Adrenal gland (tissue), 12 donors: Measurements from ENCODE around the gene PRPF4. TPM values are rescaled to one million over a fixed set of nuclear protein-coding genes. Genes with fewer than 3 reads are reported as not detected.
A peak's percentile ranks its signal among the peaks of the same experiment; 100 is the strongest.

Experiments
- DNase-seq, 7 donors: peaks; one replicate each; pipeline ENCODE4 v3.0.0-alpha.2; 2019 to 2020
- H3K27ac ChIP-seq, 5 donors: fragments of 200-600 bp; sonication (generic) in 4 of 5; 1 replicate in 3 of 5; 2 replicates in 2 of 5; pipeline versions ENCODE4 v1.5.1 to v1.8.0; 2016 to 2020; ENCODE audit warnings: mild to moderate bottlenecking in 1 of 5
- H3K27me3 ChIP-seq: fragments of 200-600 bp; 2 replicates; pipeline ENCODE4 v1.8.0; 2021
- H3K36me3 ChIP-seq, 2 donors: fragments of 200-600 bp; replicated peaks in 1 of 2; 1 replicate in 1 of 2; 2 replicates in 1 of 2; pipeline versions ENCODE4 v1.5.1 to v1.8.0; 2018 to 2022
- H3K4me1 ChIP-seq, 2 donors: fragments of 200-600 bp; replicated peaks in 1 of 2; 1 replicate in 1 of 2; 2 replicates in 1 of 2; pipeline versions ENCODE4 v1.5.1 to v1.8.0; 2018 to 2021
- H3K4me3 ChIP-seq, 4 donors: fragments of 200-600 bp; sonication (generic) in 3 of 4; one replicate each; pipeline ENCODE4 v1.5.1; 2016 to 2018
- H3K9me3 ChIP-seq, 3 donors: fragments of 200-600 bp; sonication (generic) in 1 of 3; replicated peaks in 1 of 3; 1 replicate in 2 of 3; 2 replicates in 1 of 3; pipeline versions ENCODE4 v1.5.1 to v1.8.0; 2016 to 2021
- POLR2A ChIP-seq, 2 donors: fragments of 450-650 bp; IDR thresholded peaks; one replicate each; pipeline ENCODE4 v1.6.1; 2017; ENCODE audit warnings: antibody characterized with exemption in 2 of 2, mild to moderate bottlenecking in 2 of 2, moderate library complexity in 1 of 2
- WGBS, 4 donors: extraction: QIAGEN DNeasy Blood & Tissue Kit in 2 of 4; methylation state at CpG; one replicate each; pipeline versions ENCODE4 v1.1.5 to v1.1.7; 2013 to 2017; 5-methylcytosine and 5-hydroxymethylcytosine counted together
- intact Hi-C, 2 donors: fragments of 100-400 bp; cut with DNase I; formaldehyde crosslinking; loops; one replicate each; pipeline versions ENCODE4 v1.14.1 to v1.15.0; 2022 to 2023
- polyA plus RNA-seq, 3 donors: library from polyadenylated mRNA; stranded (reverse); fragments of 200-250 nt in 2 of 3; fragments of 350-450 nt in 1 of 3; fragmentation: Illumina TruSeq in 1 of 3; extraction: RNeasy Lipid Tissue Mini Kit (QIAGEN cat#74804) in 1 of 3; gene quantifications; one replicate each; pipeline ENCODE4 v1.2.3, GENCODE V29; 2013 to 2014
- total RNA-seq, 9 donors: library from RNA; depleted of rRNA in 4 of 9; stranded (reverse); fragments of >200 nt in 4 of 9; fragments of 120-200 nt in 1 of 9; fragmentation: NEBNext Ultra II Directional in 1 of 9; extraction: Animal tissue kit (Norgen Biotek cat#: 25700) in 1 of 9; gene quantifications; one replicate each; pipeline versions ENCODE4 v1.1.0 to v1.2.4, GENCODE V29; 2013 to 2023
- TF ChIP-seq, protein P1 (sequence below), 6 experiments: fragments of 450-650 bp in 4 of 6; fragments of 200-600 bp in 2 of 6; sonication (generic) in 1 of 6; IDR thresholded peaks; 1 replicate in 5 of 6; 2 replicates in 1 of 6; pipeline versions ENCODE4 v1.5.1 to v1.8.0; 2016 to 2021; ENCODE audit warnings: antibody characterized with exemption in 6 of 6, mild to moderate bottlenecking in 2 of 6, moderate library complexity in 1 of 6
- donor health status: healthy with polysubstance abuse.
- donor health status: Bipolar disorder and iron deficiency.
- donor health status: DM: yes; HTN: yes; CAD: no.
- donor health status: DM: no; HTN: no; CAD: no.
- donor health status: DM: no; HTN: no; CAD: no.
- donor health status: DM: yes; HTN: yes; CAD: no.

The PRPF4 gene
- total and polyA plus RNA-seq, 12 donors: 9.6 to 46.3 (median 22.7) TPM

DNA sequence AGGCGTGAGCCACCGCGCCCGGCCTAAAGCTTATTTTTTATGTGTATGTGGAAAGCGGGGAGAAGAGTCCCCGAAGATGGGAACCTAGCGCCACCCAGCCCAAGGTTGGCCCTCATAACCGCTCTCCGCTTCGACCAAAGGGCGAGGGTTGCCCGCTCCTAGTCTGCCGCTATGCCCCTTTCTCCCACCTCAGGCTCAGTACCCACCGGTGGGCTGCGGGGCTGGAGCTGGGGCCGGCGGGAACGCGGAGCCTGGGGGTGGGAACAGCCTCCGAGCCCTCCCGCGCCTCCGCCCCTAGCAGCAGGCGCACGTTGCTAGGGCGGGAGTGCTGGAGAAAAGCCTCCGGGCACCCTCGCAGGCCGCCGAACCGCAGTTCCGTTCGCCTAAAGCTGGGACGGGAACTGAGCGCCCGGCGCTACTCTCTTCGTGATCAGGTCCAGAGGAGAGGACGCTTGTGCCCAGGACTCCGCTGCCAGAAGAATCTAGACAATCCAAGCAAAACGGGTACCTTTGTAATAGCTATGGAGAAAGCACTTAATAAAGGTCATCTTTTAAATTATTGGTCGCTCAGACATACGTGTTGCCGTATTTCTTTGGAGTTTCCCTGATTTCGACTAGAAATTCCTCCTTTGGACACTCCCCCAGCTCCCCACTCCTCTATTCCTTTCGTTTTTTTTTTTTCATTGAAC, 64.7 kb downstream of the PRPF4 start, which contains the start of gene WDR31:
WDR31 (minus strand) TSS at position 265 of the 689 bp plus-strand sequence. CDS start 8,253 bp downstream, outside the sequence.
- peak; percentile 20 to 60 for TF ChIP-seq POLR2A (IDR thresholded peaks at IDR 0.05)
- TF ChIP-seq, protein P1, sequence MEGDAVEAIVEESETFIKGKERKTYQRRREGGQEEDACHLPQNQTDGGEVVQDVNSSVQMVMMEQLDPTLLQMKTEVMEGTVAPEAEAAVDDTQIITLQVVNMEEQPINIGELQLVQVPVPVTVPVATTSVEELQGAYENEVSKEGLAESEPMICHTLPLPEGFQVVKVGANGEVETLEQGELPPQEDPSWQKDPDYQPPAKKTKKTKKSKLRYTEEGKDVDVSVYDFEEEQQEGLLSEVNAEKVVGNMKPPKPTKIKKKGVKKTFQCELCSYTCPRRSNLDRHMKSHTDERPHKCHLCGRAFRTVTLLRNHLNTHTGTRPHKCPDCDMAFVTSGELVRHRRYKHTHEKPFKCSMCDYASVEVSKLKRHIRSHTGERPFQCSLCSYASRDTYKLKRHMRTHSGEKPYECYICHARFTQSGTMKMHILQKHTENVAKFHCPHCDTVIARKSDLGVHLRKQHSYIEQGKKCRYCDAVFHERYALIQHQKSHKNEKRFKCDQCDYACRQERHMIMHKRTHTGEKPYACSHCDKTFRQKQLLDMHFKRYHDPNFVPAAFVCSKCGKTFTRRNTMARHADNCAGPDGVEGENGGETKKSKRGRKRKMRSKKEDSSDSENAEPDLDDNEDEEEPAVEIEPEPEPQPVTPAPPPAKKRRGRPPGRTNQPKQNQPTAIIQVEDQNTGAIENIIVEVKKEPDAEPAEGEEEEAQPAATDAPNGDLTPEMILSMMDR (IDR thresholded peaks at IDR 0.05): no peak
- intact Hi-C loops: no loop called here
- peak; percentile 84 to 94 (median 88) for DNase-seq
- no peaks in the 10 kb centered on the region for H3K36me3 ChIP-seq
- H3K27me3 ChIP-seq: no peaks in the 10 kb centered on the region
- whole genome bisulfite sequencing, 4 donors: 0 to 1% (median 0%) methylated on average over 10 to 46 of the region's 46 CpGs
- H3K27ac ChIP-seq: peak within 1 kb of the TSS in 4 of 5 donors; percentile 16 to 75 (median 66)
- peak within 1 kb of the TSS; percentile 32 to 84 (median 80) for H3K4me3 ChIP-seq
- no peaks in the 10 kb centered on the region for H3K9me3 ChIP-seq
- peaks cover 6 to 18% of the 10 kb centered on the region in 2 donors for H3K4me1 ChIP-seq

GRCh38 chr9:113341712-113342410, 66.4 kb downstream of the PRPF4 start:
- H3K9me3 ChIP-seq: no peaks in the 10 kb centered on the region
- no peaks in the 10 kb centered on the region for H3K36me3 ChIP-seq
- H3K27me3 ChIP-seq: no peaks in the 10 kb centered on the region
- peaks cover 6 to 18% of the 10 kb centered on the region in 2 donors for H3K4me1 ChIP-seq
- H3K27ac ChIP-seq: no peak overlapping the region
- peak in 2 of 7 donors; percentile 46 to 56 for DNase-seq
- TF ChIP-seq POLR2A (IDR thresholded peaks at IDR 0.05): no peak
- TF ChIP-seq, protein P1 (IDR thresholded peaks at IDR 0.05): no peak
- intact Hi-C loops: no loop called here
- no peak overlapping the region for H3K4me3 ChIP-seq
- 65 to 75% (median 68%) methylated on average over 9 of the region's 9 CpGs for WGBS, 4 donors

Other genes starting within 250 kb of the PRPF4 start
- gene ZFP37, start 218.9 kb upstream of the PRPF4 start, total RNA-seq: 1 to 10 TPM in 7 of 9 donors, under 1 TPM in 2; 0.12 to 4.7 (median 1.9) TPM
- 1 to 10 TPM in 2 of 3 donors, under 1 TPM in 1; 0.64 to 2.4 (median 1.0) TPM for gene ZFP37, start 218.9 kb upstream of the PRPF4 start, polyA plus RNA-seq
- 10 to 100 TPM; 16.0 to 50.8 (median 23.0) TPM for gene SLC31A2, start 124.7 kb upstream of the PRPF4 start, total RNA-seq
- gene SLC31A2, start 124.7 kb upstream of the PRPF4 start, polyA plus RNA-seq: 10 to 100 TPM in 2 of 3 donors, 1 to 10 TPM in 1; 9.1 to 20.8 (median 10.8) TPM
- 10 to 100 TPM; 22.2 to 38.1 (median 29.0) TPM for gene FKBP15, start 54.4 kb upstream of the PRPF4 start, total RNA-seq
- gene FKBP15, start 54.4 kb upstream of the PRPF4 start, polyA plus RNA-seq: 10 to 100 TPM; 14.1 to 30.2 (median 16.0) TPM
- gene SLC31A1, start 54.1 kb upstream of the PRPF4 start, total RNA-seq: 10 to 100 TPM; 19.8 to 99.5 (median 32.3) TPM
- 100 to 1,000 TPM in 1 of 3 donors, 10 to 100 TPM in 2; 10.2 to 105 (median 16.3) TPM for gene SLC31A1, start 54.1 kb upstream of the PRPF4 start, polyA plus RNA-seq
- gene CDC26, start 86 bp upstream of the PRPF4 start, total RNA-seq: 10 to 100 TPM; 25.7 to 44.7 (median 28.7) TPM
- gene CDC26, start 86 bp upstream of the PRPF4 start, polyA plus RNA-seq: 10 to 100 TPM; 26.7 to 63.7 (median 29.8) TPM
- under 1 TPM in 1 of 9 donors, not detected in 8; 0.11 TPM for gene RNF183, start 27.7 kb downstream of the PRPF4 start, total RNA-seq
- under 1 TPM; 0.24 to 0.48 (median 0.29) TPM for gene RNF183, start 27.7 kb downstream of the PRPF4 start, polyA plus RNA-seq
- gene WDR31, start 64.6 kb downstream of the PRPF4 start, total RNA-seq: 10 to 100 TPM in 2 of 9 donors, 1 to 10 TPM in 7; 3.1 to 16.5 (median 7.0) TPM
- gene WDR31, start 64.6 kb downstream of the PRPF4 start, polyA plus RNA-seq: 10 to 100 TPM in 1 of 3 donors, 1 to 10 TPM in 2; 5.8 to 12.0 (median 9.3) TPM
- 10 to 100 TPM in 2 of 9 donors, 1 to 10 TPM in 6, under 1 TPM in 1; 0.89 to 18.6 (median 5.2) TPM for gene BSPRY, start 73.9 kb downstream of the PRPF4 start, total RNA-seq
- 1 to 10 TPM; 1.4 to 3.2 (median 1.5) TPM for gene BSPRY, start 73.9 kb downstream of the PRPF4 start, polyA plus RNA-seq
- 100 to 1,000 TPM; 117 to 343 (median 208) TPM for gene HDHD3, start 101.3 kb downstream of the PRPF4 start, total RNA-seq
- gene HDHD3, start 101.3 kb downstream of the PRPF4 start, polyA plus RNA-seq: 100 to 1,000 TPM in 2 of 3 donors, 10 to 100 TPM in 1; 89.1 to 300 (median 180) TPM
- 100 to 1,000 TPM in 8 of 9 donors, 10 to 100 TPM in 1; 49.2 to 348 (median 242) TPM for gene ALAD, start 125.6 kb downstream of the PRPF4 start, total RNA-seq
- 100 to 1,000 TPM; 112 to 244 (median 150) TPM for gene ALAD, start 125.6 kb downstream of the PRPF4 start, polyA plus RNA-seq
- gene POLE3, start 135.0 kb downstream of the PRPF4 start, total RNA-seq: 10 to 100 TPM; 40.2 to 73.5 (median 43.5) TPM
- 10 to 100 TPM; 14.9 to 79.1 (median 23.6) TPM for gene POLE3, start 135.0 kb downstream of the PRPF4 start, polyA plus RNA-seq
- 1 to 10 TPM in 4 of 9 donors, under 1 TPM in 5; 0.65 to 2.3 (median 0.83) TPM for gene C9orf43, start 135.1 kb downstream of the PRPF4 start, total RNA-seq
- gene C9orf43, start 135.1 kb downstream of the PRPF4 start, polyA plus RNA-seq: 1 to 10 TPM; 1.8 to 5.1 (median 3.1) TPM
- gene RGS3, start 188.1 kb downstream of the PRPF4 start, total RNA-seq: 100 to 1,000 TPM in 3 of 9 donors, 10 to 100 TPM in 6; 42.9 to 126 (median 77.9) TPM
- gene RGS3, start 188.1 kb downstream of the PRPF4 start, polyA plus RNA-seq: 10 to 100 TPM; 34.5 to 64.9 (median 53.5) TPM